ENCODE data around the gene RNU11. TPM values are rescaled to one million over a fixed set of nuclear protein-coding genes. Genes with fewer than 3 reads are reported as not detected.

Gene RNU11
- total and polyA plus RNA-seq, 2 donors (not counting 3 experiments of a cell fraction or from before 2014, with no cell fraction given), result not detected

DNA sequence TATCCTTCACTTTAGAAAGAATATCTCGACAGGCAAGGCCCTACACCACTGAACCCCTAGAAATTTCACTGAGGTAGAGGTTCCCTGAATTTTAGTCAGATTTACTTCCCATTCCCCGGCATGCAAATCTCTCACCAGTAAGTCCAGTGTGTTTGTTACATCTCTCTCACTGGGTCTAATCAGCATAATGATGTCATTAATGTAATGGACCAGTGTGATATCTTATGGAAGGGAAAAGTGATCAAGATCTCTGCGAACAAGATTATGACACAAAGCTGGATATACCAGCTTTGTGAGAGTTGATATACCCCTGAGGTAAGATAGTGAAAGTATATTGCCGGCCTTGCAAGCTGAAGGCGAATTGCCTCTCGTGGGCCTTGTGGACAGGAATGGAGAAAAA lies 7.9 kb downstream of the RNU11 start:
- CTCF ChIA-PET, result interaction anchor here (0.7 to 2.6 kb wide), 2 partner anchors 16 to 221 kb away, joined by 3 to 18 read pairs; no protein-coding TSS in a partner anchor
- Histone ChIP-seq H3K4me3 (replicated peaks in 1 of 3; ENCODE audit: insufficient read depth in 1 of 3, low read depth in 1 of 3, low read length in 3 of 3) (no peak overlapping the region), H2AFZ (ENCODE audit: low read depth, low read length) (no peak overlapping the region), H3K9me3 (replicated peaks; ENCODE audit: control insufficient read depth, insufficient read depth, low read length) (no peaks in the 10 kb centered on the region), H4K20me1 (replicated peaks; ENCODE audit: control insufficient read depth, extremely low read depth, insufficient read depth, low read length) (no peaks in the 10 kb centered on the region), H3K4me1 (ENCODE audit: control insufficient read depth, extremely low read depth, insufficient read depth, low read length) (no peaks in the 10 kb centered on the region), H3K27me3 (ENCODE audit: control insufficient read depth in 2 of 2, insufficient read depth in 2 of 2, low read length in 2 of 2) (no peaks in the 10 kb centered on the region), H3K9me1 (replicated peaks; ENCODE audit: control insufficient read depth, extremely low read depth, insufficient read depth, low read length) (no peaks in the 10 kb centered on the region), H3K36me3 (ENCODE audit: control insufficient read depth in 2 of 2, extremely low read depth in 1 of 2, insufficient read depth in 2 of 2, low read length in 2 of 2) (no peaks in the 10 kb centered on the region), H3K79me2 (ENCODE audit: control insufficient read depth, insufficient read depth, low read length) (no peaks in the 10 kb centered on the region), H3K4me2 (ENCODE audit: insufficient read depth, low read length) (no peak overlapping the region), H3K27ac (ENCODE audit: insufficient read depth, low read depth, low read length) (no peak overlapping the region), H3K9ac (replicated peaks; ENCODE audit: extremely low read depth, insufficient read depth, low read length) (no peak overlapping the region)
- POLR2A ChIA-PET, result no interaction called here
- intact Hi-C loops (cut with micrococcal nuclease), result no loop called here
- BruUV-seq (replicated peaks), result no TSS peak
- DNase-seq (ENCODE audit: low read depth, low spot score), result no peak
- FAIRE-seq, result no peak
- TF ChIP-seq, protein P1, sequence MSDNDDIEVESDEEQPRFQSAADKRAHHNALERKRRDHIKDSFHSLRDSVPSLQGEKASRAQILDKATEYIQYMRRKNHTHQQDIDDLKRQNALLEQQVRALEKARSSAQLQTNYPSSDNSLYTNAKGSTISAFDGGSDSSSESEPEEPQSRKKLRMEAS (IDR thresholded peaks at IDR 0.05; ENCODE audit: insufficient read depth, insufficient read length), result no peak
- TF ChIP-seq, protein P2, sequence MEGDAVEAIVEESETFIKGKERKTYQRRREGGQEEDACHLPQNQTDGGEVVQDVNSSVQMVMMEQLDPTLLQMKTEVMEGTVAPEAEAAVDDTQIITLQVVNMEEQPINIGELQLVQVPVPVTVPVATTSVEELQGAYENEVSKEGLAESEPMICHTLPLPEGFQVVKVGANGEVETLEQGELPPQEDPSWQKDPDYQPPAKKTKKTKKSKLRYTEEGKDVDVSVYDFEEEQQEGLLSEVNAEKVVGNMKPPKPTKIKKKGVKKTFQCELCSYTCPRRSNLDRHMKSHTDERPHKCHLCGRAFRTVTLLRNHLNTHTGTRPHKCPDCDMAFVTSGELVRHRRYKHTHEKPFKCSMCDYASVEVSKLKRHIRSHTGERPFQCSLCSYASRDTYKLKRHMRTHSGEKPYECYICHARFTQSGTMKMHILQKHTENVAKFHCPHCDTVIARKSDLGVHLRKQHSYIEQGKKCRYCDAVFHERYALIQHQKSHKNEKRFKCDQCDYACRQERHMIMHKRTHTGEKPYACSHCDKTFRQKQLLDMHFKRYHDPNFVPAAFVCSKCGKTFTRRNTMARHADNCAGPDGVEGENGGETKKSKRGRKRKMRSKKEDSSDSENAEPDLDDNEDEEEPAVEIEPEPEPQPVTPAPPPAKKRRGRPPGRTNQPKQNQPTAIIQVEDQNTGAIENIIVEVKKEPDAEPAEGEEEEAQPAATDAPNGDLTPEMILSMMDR (IDR thresholded peaks at IDR 0.05; ENCODE audit: extremely low read depth in 1 of 2, insufficient read depth in 1 of 2, low read depth in 1 of 2, low read length in 2 of 2), result no peak
- TF ChIP-seq MYC (IDR thresholded peaks at IDR 0.05; ENCODE audit: low read depth, low read length), result no peak
- no peak for TF ChIP-seq GATA2 (IDR thresholded peaks at IDR 0.05; ENCODE audit: insufficient read depth, insufficient read length, low read depth, low read length)
- TF ChIP-seq JUN (IDR thresholded peaks at IDR 0.05; ENCODE audit: borderline replicate concordance, insufficient read depth, insufficient read length, low read depth), result no peak
- no peak for TF ChIP-seq POLR2A (IDR thresholded peaks at IDR 0.05; ENCODE audit: low read depth, low read length)
- TF ChIP-seq EZH2 (IDR thresholded peaks at IDR 0.05; ENCODE audit: borderline replicate concordance, low read depth, low read length, severe bottlenecking), result no peak
- no peak for TF ChIP-seq POLR2AphosphoS5 (IDR thresholded peaks at IDR 0.05; ENCODE audit: insufficient read depth, low read depth, low read length)
- TF ChIP-seq FOS (IDR thresholded peaks at IDR 0.05; ENCODE audit: borderline replicate concordance, insufficient read depth, low read length), result no peak
- dilution Hi-C loops (cut with MboI; ENCODE audit: extremely low pct_ligation_motif_present, low sequenced_read_pairs), result no loop called here
